HG03108 (cell line): ENCODE measurements around the gene DNAJB8.

Source experiments
- ATAC-seq: cut with Tn5 transposase; IDR thresholded peaks from one replicate; pipeline ENCODE4 v1.9.1; 2021; ENCODE audit warnings: moderate library complexity; ENCODE audit not compliant: unreplicated experiment

DNAJB8 gene

DNA sequence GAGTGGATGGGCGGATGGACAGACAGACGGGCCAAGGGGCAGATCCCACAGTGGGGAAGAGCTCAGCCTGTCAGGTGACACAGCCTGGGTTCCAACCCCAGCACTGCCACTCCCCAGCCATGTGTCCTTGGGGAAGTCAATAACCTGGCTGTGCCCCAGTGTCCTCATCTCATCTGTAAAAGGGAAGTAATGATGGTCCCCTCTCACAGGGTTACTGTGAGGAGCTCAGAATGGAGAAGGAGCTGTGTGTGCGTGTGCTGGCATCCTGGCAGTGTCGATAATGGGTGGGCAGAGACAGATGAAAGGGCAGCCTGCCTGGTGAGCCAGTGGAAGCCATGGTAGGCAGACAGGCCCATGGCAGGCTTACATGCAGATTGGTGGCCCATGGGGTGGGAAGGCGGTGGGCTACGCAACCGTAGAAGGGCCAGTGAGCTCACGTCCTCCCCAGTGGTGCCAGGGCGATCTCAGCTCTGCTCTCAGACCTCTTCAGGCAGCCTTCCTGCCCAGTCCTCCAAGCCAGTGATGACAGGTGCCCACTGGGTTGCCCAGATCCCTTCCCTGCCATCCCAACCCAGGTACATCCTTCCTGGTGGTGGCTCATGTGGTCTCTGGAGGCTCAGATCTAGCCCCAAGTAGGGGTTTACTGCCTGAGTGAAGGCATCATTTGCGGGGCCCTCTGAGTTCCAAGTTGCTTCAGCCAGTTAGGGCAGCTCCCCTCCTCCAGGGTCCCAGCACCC, 2.3 kb upstream of the DNAJB8 start:
- ATAC-seq = no peak

DNA sequence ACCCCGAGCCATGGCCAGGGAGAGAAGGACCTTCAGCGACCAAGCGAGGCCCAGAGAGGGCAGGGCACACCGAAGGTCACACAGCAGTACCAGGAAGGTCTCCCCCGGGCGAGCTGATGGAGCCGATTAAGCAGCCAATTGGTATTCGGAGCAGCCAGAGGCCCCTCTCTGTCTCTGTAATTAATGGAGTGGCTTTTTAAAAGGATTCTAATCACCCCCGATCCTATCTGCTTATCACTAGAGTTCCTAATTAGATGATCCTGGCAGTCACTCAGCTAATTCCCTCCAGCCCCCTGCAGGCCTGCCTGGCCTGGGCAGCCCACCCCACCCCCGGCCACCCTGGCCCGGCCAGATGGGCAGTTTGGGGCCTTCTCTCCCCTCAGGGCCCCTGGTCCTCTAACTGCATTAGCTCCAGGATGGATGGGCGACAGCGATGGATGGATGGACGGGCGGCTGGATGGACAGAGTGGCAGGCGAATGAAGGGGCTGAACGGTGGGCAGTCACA, 1.6 kb upstream of the DNAJB8 start:
- ATAC-seq = no peak

GRCh38 chr3:128464702-128465101, 2.0 kb downstream of the DNAJB8 start:
- no peak for ATAC-seq

DNA sequence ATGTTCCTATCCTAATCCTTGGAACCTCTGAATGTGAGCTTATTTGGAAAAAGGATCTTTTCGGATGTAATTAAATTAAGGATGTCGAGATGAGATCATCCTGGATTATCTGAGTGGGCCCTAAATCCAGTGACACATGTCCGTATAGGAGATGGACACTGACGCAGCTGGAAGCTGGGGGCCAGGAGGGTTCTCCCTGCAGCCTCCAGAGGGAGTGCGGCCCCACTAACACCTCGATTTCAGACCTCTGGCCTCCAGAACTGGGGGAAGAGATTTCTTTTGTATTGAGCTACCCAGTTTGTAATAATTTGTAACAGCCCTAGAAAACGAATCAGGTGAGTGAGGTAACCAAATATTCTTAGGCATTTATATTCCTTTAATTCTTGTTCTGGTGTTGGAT, 2.5 kb downstream of the DNAJB8 start:
- ATAC-seq = no peak

- ATAC-seq = no peak
Measured at GRCh38 chr3:128463771-128464170, 2.9 kb downstream of the DNAJB8 start.

DNA sequence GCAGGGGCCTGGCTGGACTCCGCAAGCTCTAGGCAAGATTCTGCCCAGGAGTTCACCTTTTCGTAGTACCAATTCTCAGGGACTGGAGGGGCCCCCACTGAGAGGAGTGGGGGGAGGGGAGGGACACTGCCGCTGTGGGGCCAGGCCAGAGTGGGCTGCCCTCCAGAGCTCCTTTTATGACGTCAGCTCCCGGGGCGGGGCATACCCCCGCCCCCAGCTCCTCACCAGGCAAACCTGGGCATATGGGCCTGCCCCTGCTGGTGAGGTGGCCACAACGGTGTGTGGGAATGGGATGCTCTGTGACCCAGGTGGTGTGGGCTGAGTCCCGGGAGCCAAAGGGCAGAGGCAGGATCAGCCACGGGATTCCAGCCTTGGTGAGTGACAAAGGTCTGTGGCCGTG, 3.3 kb downstream of the DNAJB8 start:
- ATAC-seq = no peak

GRCh38 chr3:128462931-128463330, 3.8 kb downstream of the DNAJB8 start:
- no peak for ATAC-seq

DNA sequence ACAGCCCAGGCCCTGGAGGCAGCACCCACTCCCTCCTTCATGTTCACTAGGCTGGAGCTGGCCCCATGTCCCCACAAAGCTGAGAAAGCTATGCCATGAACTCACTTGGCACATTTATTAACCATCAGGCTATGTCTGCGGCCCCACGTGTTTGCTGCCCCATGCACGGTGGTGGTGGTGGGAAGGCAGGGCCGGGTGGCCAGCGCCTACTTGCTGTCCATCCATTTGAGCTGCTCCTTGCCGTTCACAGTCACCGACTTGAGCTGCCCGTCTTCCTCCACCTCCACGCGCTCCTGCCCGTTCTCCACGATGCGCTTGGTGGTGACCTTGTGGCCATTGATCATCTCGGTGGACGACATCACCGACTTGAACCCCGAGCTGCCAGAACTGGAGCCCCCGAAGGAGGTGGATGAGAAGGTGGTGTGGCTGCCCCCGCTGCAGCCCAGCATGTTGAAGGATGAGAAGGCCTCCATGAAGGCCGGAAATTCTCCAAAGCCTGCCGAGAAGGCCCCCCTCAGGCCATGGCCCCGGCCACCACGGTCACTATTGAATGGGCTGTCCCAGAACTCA, 4.3 kb downstream of the DNAJB8 start:
- no peak for ATAC-seq

GRCh38 chr3:128461731-128462130, 5.0 kb downstream of the DNAJB8 start:
- no peak for ATAC-seq

DNA sequence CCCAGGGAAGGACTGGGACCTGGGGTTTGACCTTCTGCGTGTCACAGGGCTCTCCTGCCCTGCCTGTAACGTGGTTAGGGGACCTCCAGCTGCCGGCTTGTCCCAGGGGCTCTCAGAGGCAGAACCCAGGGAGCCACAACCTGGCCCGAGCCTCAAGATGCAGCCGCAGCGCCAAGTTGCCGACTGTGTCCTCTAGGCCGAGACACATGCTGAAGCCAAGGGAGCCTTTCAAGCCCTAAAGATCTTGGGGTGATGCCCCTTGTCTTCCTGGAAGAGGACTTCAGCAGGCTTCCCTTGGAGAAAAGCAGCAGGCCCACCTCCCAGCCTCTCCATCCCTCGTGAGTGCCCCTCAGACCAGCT, 7.2 kb downstream of the DNAJB8 start:
- no peak for ATAC-seq

DNA sequence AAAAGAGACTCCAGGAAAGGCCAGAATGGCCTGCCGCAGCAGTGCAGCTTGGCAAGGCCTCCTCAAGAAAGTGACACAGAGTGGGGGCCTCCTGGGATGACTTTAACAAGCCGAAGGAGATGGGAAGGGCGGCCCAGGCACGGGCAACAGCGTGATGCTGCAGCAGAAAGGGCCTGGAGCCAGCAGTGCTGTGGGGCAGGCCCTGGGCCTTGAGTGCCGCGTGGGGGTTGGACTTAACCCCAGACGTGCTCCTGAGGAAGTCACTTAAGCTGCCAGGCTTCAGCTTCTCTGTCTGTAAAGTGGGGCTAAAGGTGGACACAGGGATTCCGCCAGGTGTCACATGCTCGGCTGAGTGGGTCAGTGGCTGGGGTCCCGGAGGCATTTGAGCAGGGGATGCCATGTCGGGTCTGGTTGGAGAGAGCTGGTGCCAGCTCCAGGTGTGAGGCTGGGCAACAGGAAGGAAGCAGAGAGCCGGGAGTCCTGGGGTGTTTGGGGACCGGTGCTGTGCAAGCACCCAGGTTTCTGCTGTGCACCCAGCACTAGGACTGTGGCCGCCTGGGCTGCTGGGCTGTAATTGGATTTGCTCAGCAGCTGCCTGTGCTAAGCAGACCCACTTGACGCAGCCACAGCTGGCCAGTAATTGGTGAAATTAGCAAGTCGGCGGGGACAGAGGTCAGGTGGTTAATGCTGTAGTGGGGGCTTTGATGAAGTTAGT, 7.8 kb downstream of the DNAJB8 start:
- ATAC-seq = no peak

- no peak for ATAC-seq
Measured at GRCh38 chr3:128457937-128458336, 8.8 kb downstream of the DNAJB8 start.

GRCh38 chr3:128456776-128457715, 9.6 kb downstream of the DNAJB8 start:
- no peak for ATAC-seq

GRCh38 chr3:128455786-128456748, 10.6 kb downstream of the DNAJB8 start:
- ATAC-seq = no peak

DNA sequence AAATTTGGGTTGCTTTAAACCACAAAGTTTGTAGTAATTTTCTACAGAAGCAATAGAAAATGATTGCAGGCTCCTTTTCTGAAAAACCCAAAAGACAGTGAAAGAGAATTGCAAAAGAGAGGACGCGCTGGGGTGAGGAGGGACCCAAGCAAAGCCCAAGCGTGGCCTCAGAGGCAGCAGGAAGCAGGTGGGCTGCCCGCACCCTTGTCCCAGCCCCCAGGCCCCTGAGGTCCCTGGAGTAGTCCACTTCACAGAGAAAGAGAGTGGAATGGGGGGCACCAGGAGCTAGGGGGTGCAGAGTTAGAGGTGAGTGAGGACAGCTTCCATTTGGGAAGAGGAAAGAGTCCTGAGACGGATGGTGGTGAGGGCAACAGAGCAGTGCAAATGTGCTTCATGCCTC, 11.6 kb downstream of the DNAJB8 start:
- ATAC-seq = no peak

GRCh38 chr3:128454310-128454618, 12.4 kb downstream of the DNAJB8 start:
- no peak for ATAC-seq

DNA sequence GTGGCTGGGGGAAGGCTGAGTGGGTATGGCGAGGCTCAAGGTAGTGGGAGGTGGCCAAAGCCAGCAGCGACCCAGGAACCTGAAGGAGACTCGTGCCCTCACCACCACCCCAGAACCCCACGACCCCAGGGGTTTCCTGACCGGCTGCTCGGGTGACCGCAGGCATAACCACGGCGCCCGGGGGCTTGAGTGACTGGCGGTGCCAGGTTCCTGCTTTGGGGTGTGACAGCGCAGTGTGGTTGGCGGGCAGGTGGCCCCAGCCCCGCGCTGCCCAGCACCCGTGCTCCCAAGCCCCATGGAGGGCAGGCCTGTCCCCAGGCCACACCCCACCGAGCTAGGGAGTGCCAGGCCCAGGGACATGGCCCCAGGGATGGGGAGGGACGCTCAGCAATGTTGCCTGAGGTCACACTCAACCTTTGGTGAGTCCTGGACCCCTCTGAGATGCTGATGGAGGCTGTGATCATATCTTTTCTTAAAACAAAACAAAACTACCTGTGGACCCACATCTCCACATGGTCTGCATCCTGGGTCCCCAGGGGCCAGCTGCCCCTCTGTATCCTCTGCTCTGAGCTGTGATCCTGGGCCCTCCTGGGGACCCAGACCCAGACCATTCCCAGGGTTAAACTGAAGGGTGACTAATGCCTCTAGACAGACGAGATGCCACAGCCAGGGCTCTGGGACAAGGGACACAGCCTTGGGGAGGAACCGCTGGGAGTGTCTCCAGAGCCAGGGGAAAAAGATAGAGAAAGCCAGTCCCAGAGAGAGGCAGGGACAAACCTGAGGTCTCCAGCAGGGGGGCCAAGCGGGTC, 13.0 kb downstream of the DNAJB8 start:
- no peak for ATAC-seq

DNA sequence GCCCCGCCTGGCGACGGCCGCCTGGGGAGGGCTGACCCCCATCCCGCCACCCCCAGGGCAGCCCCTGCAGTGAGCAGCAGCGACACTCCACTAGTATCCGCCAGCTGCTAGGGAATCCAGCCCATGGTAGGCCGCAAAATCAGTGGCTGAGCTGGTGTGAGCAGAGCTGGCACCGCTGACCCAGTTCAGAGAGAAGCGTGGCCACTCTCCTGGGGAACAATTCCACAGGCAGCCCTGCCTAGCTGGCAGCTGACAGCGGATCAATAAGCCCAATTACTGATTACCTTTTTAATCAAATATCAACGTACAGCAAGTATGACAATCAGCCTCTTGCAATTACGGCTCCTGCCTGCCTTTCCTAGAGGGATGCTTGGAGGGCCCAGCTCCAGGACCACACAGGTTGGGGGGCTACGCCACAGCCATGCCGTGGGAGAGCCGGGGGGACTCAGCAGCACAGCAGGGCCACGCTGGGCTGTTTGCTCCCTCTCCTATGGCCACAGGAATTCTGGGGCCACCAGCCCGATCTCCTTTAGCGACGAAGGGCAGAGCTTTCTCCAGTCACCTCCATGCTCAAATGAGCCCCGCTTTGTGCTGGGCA, 13.9 kb downstream of the DNAJB8 start:
- no peak for ATAC-seq

- no peak for ATAC-seq
Measured at GRCh38 chr3:128452120-128452519, 14.6 kb downstream of the DNAJB8 start.
